ENCODE data around the gene POLR1A. TPM values are rescaled to one million over a fixed set of nuclear protein-coding genes. Genes with fewer than 3 reads are reported as not detected.

The POLR1A gene
- total RNA-seq, 1 experiment from 2014 or later, result 62.7 TPM

GRCh38 chr2:86056590-86057331, 48.9 kb downstream of the POLR1A start:
- Histone ChIP-seq H2BK5ac (ENCODE audit: insufficient read length, low read length) (no peak overlapping the region), H3K9ac (ENCODE audit: extremely low read depth, insufficient read length, low read length) (no peak overlapping the region), H4K8ac (replicated peaks; ENCODE audit: insufficient read length, low read depth, low read length) (no peak overlapping the region), H2BK12ac (ENCODE audit: insufficient read length, low read depth, low read length) (no peak overlapping the region), H3K18ac (ENCODE audit: insufficient read length, low read depth, low read length) (no peak overlapping the region), H3K4me2 (ENCODE audit: insufficient read depth, insufficient read length, low read length) (no peak overlapping the region), H2BK120ac (ENCODE audit: low read depth, low read length, poor library complexity, severe bottlenecking) (no peak overlapping the region), H3K14ac (ENCODE audit: insufficient read depth, low read length) (no peak overlapping the region), H2BK15ac (ENCODE audit: low read depth, low read length) (no peak overlapping the region), H2AK5ac (ENCODE audit: insufficient read length, low read length) (no peak overlapping the region), H3K23me2 (ENCODE audit: insufficient read length, low read depth, low read length, poor library complexity, severe bottlenecking) (no peaks in the 10 kb centered on the region), H2AFZ (ENCODE audit: low read length) (no peak overlapping the region), H3K56ac (ENCODE audit: insufficient read length, low read depth, low read length) (no peak overlapping the region), H3K79me2 (ENCODE audit: insufficient read depth, low read length) (no peaks in the 10 kb centered on the region), H3T11ph (ENCODE audit: low read length) (no peak overlapping the region), H3K27ac (ENCODE audit: insufficient read length, low read depth, low read length) (no peak overlapping the region), H3K9me3 (ENCODE audit: control insufficient read depth, low read depth, low read length) (no peaks in the 10 kb centered on the region), H4K20me1 (ENCODE audit: control insufficient read depth, insufficient read depth, insufficient read length) (no peaks in the 10 kb centered on the region), H3K4ac (ENCODE audit: low read depth, low read length) (no peak overlapping the region), H2BK20ac (ENCODE audit: low read depth, low read length, poor library complexity, severe bottlenecking) (no peak overlapping the region), H3K23ac (ENCODE audit: insufficient read length, low read depth, low read length) (no peak overlapping the region), H3K27me3 (ENCODE audit: insufficient read depth, low read length) (no peaks in the 10 kb centered on the region), H3K4me1 (ENCODE audit: insufficient read depth, low read length) (no peaks in the 10 kb centered on the region), H3K79me1 (ENCODE audit: insufficient read depth, low read depth, low read length, poor library complexity, severe bottlenecking) (no peaks in the 10 kb centered on the region), H4K5ac (ENCODE audit: insufficient read length, low read depth, low read length) (no peak overlapping the region), H4K91ac (ENCODE audit: insufficient read length, low read depth, low read length) (no peak overlapping the region)
- no CpG with 5 or more reads among the region's 4 CpGs for WGBS (ENCODE audit: extremely low coverage, insufficient read length, low lambda C conversion rate)
- Mint-ChIP-seq H3K9me3 (no peaks in the 10 kb centered on the region; a peak in 1 of 5 replicates), H3K27me3 (ENCODE audit: low read depth) (no peaks in the 10 kb centered on the region), H3K4me1 (no peaks in the 10 kb centered on the region), H3K36me3 (ENCODE audit: insufficient read depth in 1 of 3, low read depth in 3 of 3) (peaks cover 26 to 82% (median 51%) of the 10 kb centered on the region in 3 experiments; a peak in 6 of 7 replicates), H3K4me3 (no peak overlapping the region), H3K27ac (no peak overlapping the region)
- no peak for TF ChIP-seq CTCF (conservative IDR thresholded peaks at IDR 0.05)
- no peak for DNase-seq
